K562 (cell line): Measurements from ENCODE around the gene BBS1. TPM values are rescaled to one million over a fixed set of nuclear protein-coding genes. Genes with fewer than 3 reads are reported as not detected.

ENCODE experiments used
- ATAC-seq: fragments of 200-7000 bp; cut with Tn5 transposase; 3 replicates; pipeline ENCODE4 v1.9.1; 2020; ENCODE audit warnings: moderate library complexity
- BruUV-seq: library from RNA; stranded (reverse); fragments of 400-500 nt; replicated peaks from 2 replicates; lab custom pipeline; 2021; lab: Mats Ljungman, UMichigan
- CTCF ChIA-PET: fragments of 300-600 bp; formaldehyde crosslinking; extraction: SDS; loops from one replicate; lab custom pipeline; 2021; ENCODE audit warnings: low intra/inter-chr PET ratio; lab: Yijun Ruan, JAX
- POLR2A ChIA-PET: fragments of 300-600, 350-650 bp; sonication (Branson Sonifier 250); formaldehyde crosslinking; extraction: SDS; loops from one replicate; lab custom pipeline; 2021; ENCODE audit warnings: antibody characterized with exemption, inconsistent platforms; lab: Yijun Ruan, JAX
- DNase-seq, 4 experiments: peaks; one replicate each; pipeline versions ENCODE4 v3.0.0 to v3.0.0-alpha.2; 2011 to 2018; ENCODE audit warnings: low spot score in 3 of 4, mixed read lengths in 3 of 4; ENCODE audit errors: extremely low read depth in 1 of 4
- FAIRE-seq: peaks from 2 replicates; lab custom pipeline; 2011; peaks lifted over from hg19 to GRCh38; lab: Jason Lieb, UNC
- H2AFZ ChIP-seq: 2 replicates; pipeline ENCODE4 v1.6.0; 2011; ENCODE audit warnings: low read depth, low read length, control low read depth, inconsistent platforms
- H3K27ac ChIP-seq: fragments of 200-600 bp; 3 replicates; pipeline ENCODE4 v1.8.0; 2011; ENCODE audit warnings: low read depth, mild to moderate bottlenecking, control low read depth, inconsistent platforms, low read length, moderate library complexity, mixed read lengths; ENCODE audit errors: extremely low read depth
- H3K27me3 ChIP-seq, 2 experiments: fragments of 300-600 bp in 1 of 2; 2 replicates in 1 of 2; 3 replicates in 1 of 2; pipeline versions ENCODE4 v1.6.0 to v1.8.0; 2011; ENCODE audit warnings: inconsistent platforms in 2 of 2, low read length in 2 of 2, mild to moderate bottlenecking in 1 of 2, mixed read lengths in 1 of 2, moderate library complexity in 1 of 2; ENCODE audit not compliant: control insufficient read depth in 2 of 2, insufficient read depth in 2 of 2
- H3K36me3 ChIP-seq: fragments of 300-600 bp; 3 replicates; pipeline ENCODE4 v1.8.0; 2011; ENCODE audit warnings: mild to moderate bottlenecking, low read length, inconsistent platforms; ENCODE audit not compliant: control insufficient read depth, insufficient read depth
- H3K4me1 ChIP-seq, 2 experiments: fragments of 200-600 bp in 1 of 2; replicated peaks in 1 of 2; 2 replicates in 1 of 2; 3 replicates in 1 of 2; pipeline versions ENCODE4 v1.5.1 to v1.8.0; 2011; ENCODE audit warnings: inconsistent platforms in 2 of 2, low read length in 2 of 2, mild to moderate bottlenecking in 1 of 2, mixed read lengths in 1 of 2, moderate library complexity in 1 of 2; ENCODE audit not compliant: control insufficient read depth in 2 of 2, insufficient read depth in 2 of 2
- H3K4me2 ChIP-seq: 2 replicates; pipeline ENCODE4 v1.6.1; 2011; ENCODE audit warnings: low read length, control low read depth, inconsistent platforms, mixed read lengths; ENCODE audit not compliant: insufficient read depth
- H3K4me3 ChIP-seq: fragments of 200-600 bp; sonication (generic), shearing (Covaris generic); 2 replicates; pipeline ENCODE4 v1.5.1; 2016; ENCODE audit warnings: control low read depth, inconsistent platforms
- H3K79me2 ChIP-seq: fragments of 200-600 bp; 3 replicates; pipeline ENCODE4 v1.8.0; 2011; ENCODE audit warnings: low read length, inconsistent platforms; ENCODE audit not compliant: control insufficient read depth, insufficient read depth
- H3K9ac ChIP-seq, 2 experiments: 2 replicates each; pipeline versions ENCODE4 v1.6.0 to v1.6.1; 2011; ENCODE audit warnings: low read depth in 2 of 2, low read length in 2 of 2, control low read depth in 1 of 2, inconsistent platforms in 1 of 2, mild to moderate bottlenecking in 1 of 2, mixed read lengths in 1 of 2; ENCODE audit not compliant: insufficient read depth in 1 of 2
- H3K9me1 ChIP-seq: one replicate; pipeline ENCODE4 v1.6.0; 2011; ENCODE audit warnings: inconsistent platforms, mild to moderate bottlenecking, low read length, moderate library complexity; ENCODE audit not compliant: control insufficient read depth, insufficient read depth
- H3K9me3 ChIP-seq: replicated peaks from 2 replicates; pipeline ENCODE4 v1.5.1; 2011; ENCODE audit warnings: low read depth, low read length, inconsistent platforms; ENCODE audit not compliant: control insufficient read depth, insufficient read depth
- H4K20me1 ChIP-seq: replicated peaks from 2 replicates; pipeline ENCODE4 v1.6.1; 2011; ENCODE audit warnings: low read length, inconsistent platforms, mixed read lengths; ENCODE audit not compliant: control insufficient read depth, insufficient read depth
- EP300 ChIP-seq: IDR thresholded peaks from 2 replicates; pipeline ENCODE4 v1.6.1; 2012; ENCODE audit warnings: low read length, improper control_type of control experiment
- MCM7 ChIP-seq, 2 experiments: fragments of 450-650 bp; IDR thresholded peaks; 2 replicates each; pipeline ENCODE4 v1.6.1; 2016 to 2018
- NFIC ChIP-seq: fragments of 450-650 bp; IDR thresholded peaks from 2 replicates; pipeline ENCODE4 v1.6.1; 2017; ENCODE audit warnings: mild to moderate bottlenecking, inconsistent platforms
- ZNF217 ChIP-seq: sonication (generic); formaldehyde crosslinking; IDR thresholded peaks from 2 replicates; pipeline ENCODE4 v1.8.0; 2022; ENCODE audit warnings: mild to moderate bottlenecking, missing genetic modification reagents
- WGBS: fragments of 100-300 bp; shearing (Covaris generic); methylation state at CpG from one replicate; pipeline ENCODE4 v1.1.6; 2016; ENCODE audit warnings: low coverage, mixed read lengths; ENCODE audit not compliant: insufficient coverage; ENCODE audit errors: missing lambda C conversion rate; 5-methylcytosine and 5-hydroxymethylcytosine counted together
- in situ Hi-C: fragments of 300-500 bp; cut with MboI; formaldehyde crosslinking; loops from 4 replicates; pipeline ENCODE4 v1.15.0; 2018; ENCODE audit warnings: inconsistent platforms, mixed read lengths
- intact Hi-C: fragments of 100-400 bp; cut with micrococcal nuclease; formaldehyde crosslinking; loops from 2 replicates; pipeline ENCODE4 v1.14.2; 2022
- polyA plus RNA-seq, 8 experiments: library from polyadenylated mRNA; depleted of rRNA in 4 of 8; stranded (reverse) in 5 of 8; unstranded in 3 of 8; fragments of >200 nt; fragmentation: Nextera tagmentation in 2 of 8; fragmentation: Illumina TruSeq in 1 of 8; extraction: Ambion mirVana in 2 of 8; extraction: Trizol in 1 of 8; gene quantifications; 2 replicates each; pipeline versions ENCODE4 v1.2.1 to v1.2.3, GENCODE V29; 2011 to 2014; ENCODE audit warnings: inconsistent platforms in 1 of 8, missing spikeins in 1 of 8
- total RNA-seq, 7 experiments: library from RNA; depleted of rRNA in 6 of 7; stranded (reverse); fragments of >200 nt in 6 of 7; fragmentation: Illumina TruSeq in 2 of 7; extraction: Trizol in 2 of 7; gene quantifications; 2 replicates each; pipeline versions ENCODE4 v1.2.1 to v1.2.3, GENCODE V29; 2011 to 2021; ENCODE audit warnings: low replicate concordance in 1 of 7
- TF ChIP-seq, protein P1 (sequence below), 2 experiments: IDR thresholded peaks; 2 replicates each; pipeline ENCODE4 v1.6.1; 2012; ENCODE audit warnings: improper control_type of control experiment in 2 of 2, low read depth in 2 of 2, low read length in 2 of 2, borderline replicate concordance in 1 of 2

BBS1 gene
- total and polyA plus RNA-seq, 9 of the 15 experiments (the other 6 are each of a cell fraction or from before 2014, with no cell fraction given): 9.0 to 19.8 (median 12.1) TPM

DNA sequence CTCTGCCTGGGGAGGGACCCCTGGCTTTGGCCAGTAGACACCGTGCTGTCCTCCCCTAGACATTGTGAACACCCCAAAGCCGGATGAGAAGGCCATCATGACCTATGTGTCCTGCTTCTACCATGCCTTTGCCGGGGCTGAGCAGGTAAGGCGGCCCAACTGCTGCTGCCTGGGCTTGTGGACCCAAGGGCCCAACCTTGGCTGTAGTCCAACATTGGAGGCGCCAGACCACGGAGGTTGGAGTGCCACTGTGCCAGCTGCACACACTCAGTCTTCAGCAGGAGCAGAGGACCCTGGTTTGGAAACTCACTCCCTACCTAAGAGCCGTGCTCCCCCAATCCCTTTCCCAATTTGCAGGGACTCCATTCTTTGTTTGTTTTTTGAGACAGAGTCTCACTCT is 45.7 kb downstream of the BBS1 start:
- Histone ChIP-seq H3K9ac (peak overlapping the region in 1 of 2 experiments; percentile 74; a peak in 2 of 4 replicates), H3K79me2 (no peaks in the 10 kb centered on the region), H3K9me3 (no peaks in the 10 kb centered on the region), H3K27me3 (no peaks in the 10 kb centered on the region), H3K9me1 (no peaks in the 10 kb centered on the region), H3K4me2 (no peak overlapping the region), H3K4me3 (no peak overlapping the region), H3K4me1 (peaks cover 5 to 23% of the 10 kb centered on the region in 2 experiments; a peak in 4 of 5 replicates), H2AFZ (no peak overlapping the region), H3K36me3 (no peaks in the 10 kb centered on the region), H4K20me1 (no peaks in the 10 kb centered on the region), H3K27ac (no peak overlapping the region)
- in situ Hi-C loops: loop anchor here (10.0 kb wide), 1 partner anchor 259 kb away; no protein-coding TSS in a partner anchor
- 34% methylated on average over 7 of the region's 7 CpGs for WGBS
- CTCF ChIA-PET: no interaction called here
- DNase-seq: no peak
- intact Hi-C loops: no loop called here
- no TSS peak for BruUV-seq
- FAIRE-seq: no peak
- ATAC-seq: no peak
- peak; percentile 47 for TF ChIP-seq NFIC
- TF ChIP-seq ZNF217: no peak
- TF ChIP-seq, protein P1, sequence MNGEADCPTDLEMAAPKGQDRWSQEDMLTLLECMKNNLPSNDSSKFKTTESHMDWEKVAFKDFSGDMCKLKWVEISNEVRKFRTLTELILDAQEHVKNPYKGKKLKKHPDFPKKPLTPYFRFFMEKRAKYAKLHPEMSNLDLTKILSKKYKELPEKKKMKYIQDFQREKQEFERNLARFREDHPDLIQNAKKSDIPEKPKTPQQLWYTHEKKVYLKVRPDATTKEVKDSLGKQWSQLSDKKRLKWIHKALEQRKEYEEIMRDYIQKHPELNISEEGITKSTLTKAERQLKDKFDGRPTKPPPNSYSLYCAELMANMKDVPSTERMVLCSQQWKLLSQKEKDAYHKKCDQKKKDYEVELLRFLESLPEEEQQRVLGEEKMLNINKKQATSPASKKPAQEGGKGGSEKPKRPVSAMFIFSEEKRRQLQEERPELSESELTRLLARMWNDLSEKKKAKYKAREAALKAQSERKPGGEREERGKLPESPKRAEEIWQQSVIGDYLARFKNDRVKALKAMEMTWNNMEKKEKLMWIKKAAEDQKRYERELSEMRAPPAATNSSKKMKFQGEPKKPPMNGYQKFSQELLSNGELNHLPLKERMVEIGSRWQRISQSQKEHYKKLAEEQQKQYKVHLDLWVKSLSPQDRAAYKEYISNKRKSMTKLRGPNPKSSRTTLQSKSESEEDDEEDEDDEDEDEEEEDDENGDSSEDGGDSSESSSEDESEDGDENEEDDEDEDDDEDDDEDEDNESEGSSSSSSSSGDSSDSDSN (IDR thresholded peaks at IDR 0.05; ENCODE audit: borderline replicate concordance in 1 of 2, low read depth in 2 of 2, low read length in 2 of 2): no peak
- no peak for TF ChIP-seq EP300
- TF ChIP-seq MCM7 (IDR thresholded peaks at IDR 0.05): no peak
- POLR2A ChIA-PET: no interaction called here
